ENCODE results near the gene SYTL2. TPM values are rescaled to one million over a fixed set of nuclear protein-coding genes. Genes with fewer than 3 reads are reported as not detected.
A peak's percentile ranks its signal among the peaks of the same experiment; 100 is the strongest.

Gene SYTL2
- total RNA-seq, 2 experiments from 2014 or later, result 9.5 to 11.2 TPM

GRCh38 chr11:85772695-85773094 is 38.2 kb downstream of the SYTL2 start:
- no peak for TF ChIP-seq CTCF (IDR thresholded peaks at IDR 0.05)
- H3K9me3 Mint-ChIP-seq, result peaks cover 8% of the 10 kb centered on the region
- peaks cover 48% of the 10 kb centered on the region for H3K4me1 Mint-ChIP-seq (ENCODE audit: low read depth)
- CTCF ChIA-PET, result no interaction called here
- intact Hi-C loops (cut with micrococcal nuclease), result no loop called here
- H3K36me3 Mint-ChIP-seq (ENCODE audit: low read depth), result peaks cover 13% of the 10 kb centered on the region
- POLR2A ChIA-PET, result no interaction called here
- DNase-seq, result no peak
- no peak overlapping the region for H3K4me3 Mint-ChIP-seq
- no peak overlapping the region for H3K27ac Mint-ChIP-seq
- ATAC-seq, result no peak
- H3K27me3 Mint-ChIP-seq, result no peaks in the 10 kb centered on the region

- Mint-ChIP-seq H3K36me3 (ENCODE audit: low read depth) (peaks cover 13% of the 10 kb centered on the region), H3K4me1 (ENCODE audit: low read depth) (peaks cover 58% of the 10 kb centered on the region), H3K9me3 (peaks cover 8% of the 10 kb centered on the region), H3K27ac (no peak overlapping the region), H3K27me3 (no peaks in the 10 kb centered on the region), H3K4me3 (no peak overlapping the region)
- DNase-seq, result no peak
- no peak for TF ChIP-seq CTCF (IDR thresholded peaks at IDR 0.05)
- ATAC-seq, result no peak
- intact Hi-C loops (cut with micrococcal nuclease), result no loop called here
- POLR2A ChIA-PET, result no interaction called here
- CTCF ChIA-PET, result interaction anchor here (0.9 kb wide), 1 partner anchor 16 kb away, joined by 3 read pairs; no protein-coding TSS in a partner anchor
Measured at GRCh38 chr11:85771568-85771967, 39.4 kb downstream of the SYTL2 start.

- CTCF ChIA-PET, result no interaction called here
- DNase-seq (no peak), ATAC-seq (no peak)
- Mint-ChIP-seq H3K4me1 (ENCODE audit: low read depth) (peaks cover 57% of the 10 kb centered on the region), H3K27ac (no peak overlapping the region), H3K27me3 (no peaks in the 10 kb centered on the region), H3K36me3 (ENCODE audit: low read depth) (peaks cover 11% of the 10 kb centered on the region), H3K9me3 (peaks cover 8% of the 10 kb centered on the region), H3K4me3 (no peak overlapping the region)
- no peak for TF ChIP-seq CTCF (IDR thresholded peaks at IDR 0.05)
- POLR2A ChIA-PET, result no interaction called here
- intact Hi-C loops (cut with micrococcal nuclease), result no loop called here
Measured at GRCh38 chr11:85769771-85770170, 41.2 kb downstream of the SYTL2 start.

DNA sequence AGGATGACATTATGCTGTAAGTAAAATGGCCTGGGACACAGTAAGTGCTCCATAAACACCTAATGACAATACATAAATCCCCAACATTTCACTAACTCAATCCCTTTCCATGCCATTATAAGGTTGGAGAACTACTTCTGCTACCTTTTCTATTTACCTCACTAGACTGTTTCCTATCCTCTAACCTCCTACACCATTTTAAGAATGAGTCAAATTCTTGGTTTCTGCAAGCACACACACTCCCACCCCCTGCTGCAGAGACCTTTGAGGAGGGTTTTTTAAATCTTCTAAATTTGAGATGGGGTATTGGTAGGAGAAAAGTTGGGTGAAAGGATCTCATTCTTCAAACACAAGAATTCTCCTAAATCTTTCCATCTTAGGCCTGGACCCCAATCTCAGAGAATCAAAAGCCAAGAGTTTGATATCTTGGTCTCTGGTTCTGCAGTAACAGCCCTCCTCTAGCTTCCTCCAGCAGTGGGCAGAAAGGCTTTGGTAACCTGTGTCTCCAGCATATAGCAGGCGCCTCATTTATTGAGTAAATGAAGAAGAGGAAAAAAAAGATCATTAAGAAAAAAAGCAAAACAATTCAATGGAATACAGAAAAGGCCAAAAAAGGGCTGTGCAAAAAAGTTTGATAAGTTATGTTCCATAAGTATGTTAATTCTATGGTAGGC is 42.3 kb downstream of the SYTL2 start:
- Mint-ChIP-seq H3K27ac (peak overlapping the region; percentile 69), H3K9me3 (peaks cover 8% of the 10 kb centered on the region), H3K4me1 (ENCODE audit: low read depth) (peaks cover 58% of the 10 kb centered on the region), H3K4me3 (no peak overlapping the region), H3K27me3 (no peaks in the 10 kb centered on the region), H3K36me3 (ENCODE audit: low read depth) (peaks cover 11% of the 10 kb centered on the region)
- ATAC-seq (peak; percentile 83), DNase-seq (peak; percentile 42)
- POLR2A ChIA-PET, result interaction anchor here (0.8 to 1.5 kb wide), 2 partner anchors 12 to 23 kb away, joined by 3 to 4 read pairs; no protein-coding TSS in a partner anchor
- CTCF ChIA-PET, result interaction anchor here (0.7 to 1.1 kb wide), 2 partner anchors 51 to 55 kb away, joined by 3 read pairs; no protein-coding TSS in a partner anchor
- intact Hi-C loops (cut with micrococcal nuclease), result no loop called here
- TF ChIP-seq CTCF (IDR thresholded peaks at IDR 0.05), result no peak

DNA sequence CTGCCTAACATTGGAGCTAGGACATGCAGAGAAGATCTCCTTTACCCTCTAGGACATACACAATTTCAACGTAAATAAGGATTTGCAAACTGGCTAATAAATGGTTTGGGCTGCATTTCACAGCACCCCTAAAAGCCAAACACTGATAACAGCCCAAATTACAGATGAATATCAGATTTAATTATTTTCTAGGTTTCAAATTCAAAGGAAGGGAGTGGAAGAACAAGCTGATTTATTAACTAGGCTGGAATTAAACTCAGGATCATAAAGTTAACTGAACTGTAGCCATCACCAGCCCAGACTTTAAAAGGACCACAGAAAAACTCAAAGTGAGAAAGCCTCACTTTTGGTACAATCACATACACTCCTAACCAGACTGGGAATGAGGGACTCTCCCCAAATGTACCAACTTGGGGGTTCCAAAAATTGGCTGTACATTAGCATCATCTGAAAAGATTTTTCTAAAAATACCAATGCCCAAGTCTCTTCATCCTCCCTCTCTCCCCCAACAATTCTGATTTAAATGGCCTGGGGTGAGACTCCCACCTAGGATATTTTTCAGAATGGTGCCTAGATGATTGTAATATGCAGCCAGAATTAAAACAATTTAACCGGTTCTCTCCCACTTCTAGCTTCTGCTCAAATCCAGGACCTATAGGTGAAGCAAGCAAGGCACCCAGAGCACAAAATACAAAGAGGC is 43.5 kb downstream of the SYTL2 start:
- no peaks in the 10 kb centered on the region for H3K27me3 Mint-ChIP-seq
- DNase-seq (no peak), ATAC-seq (no peak)
- H3K9me3 Mint-ChIP-seq, result peaks cover 8% of the 10 kb centered on the region
- no peak for TF ChIP-seq CTCF (IDR thresholded peaks at IDR 0.05)
- H3K27ac Mint-ChIP-seq, result no peak overlapping the region
- peaks cover 11% of the 10 kb centered on the region for H3K36me3 Mint-ChIP-seq (ENCODE audit: low read depth)
- intact Hi-C loops (cut with micrococcal nuclease), result no loop called here
- ChIA-PET POLR2A (interaction anchor here (1.3 to 1.5 kb wide), 2 partner anchors 8 to 11 kb away, joined by 4 read pairs; no protein-coding TSS in a partner anchor), CTCF (interaction anchor here (1.0 to 1.4 kb wide), 3 partner anchors 13 to 87 kb away, joined by 3 to 4 read pairs (median 3); partner anchors contain the start of gene CCDC83)
- peaks cover 63% of the 10 kb centered on the region for H3K4me1 Mint-ChIP-seq (ENCODE audit: low read depth)
- no peak overlapping the region for H3K4me3 Mint-ChIP-seq

All from activated CD8-positive, alpha-beta T cell treated with anti-CD3 and anti-CD28 coated beads for 36 hours (primary cell).